ENCODE measurements around the gene ESRRG. TPM values are rescaled to one million over a fixed set of nuclear protein-coding genes. Genes with fewer than 3 reads are reported as not detected.
A peak's percentile ranks its signal among the peaks of the same experiment; 100 is the strongest.

The ESRRG gene
- total and polyA plus RNA-seq, 2 experiments from 2014 or later, result not detected

DNA sequence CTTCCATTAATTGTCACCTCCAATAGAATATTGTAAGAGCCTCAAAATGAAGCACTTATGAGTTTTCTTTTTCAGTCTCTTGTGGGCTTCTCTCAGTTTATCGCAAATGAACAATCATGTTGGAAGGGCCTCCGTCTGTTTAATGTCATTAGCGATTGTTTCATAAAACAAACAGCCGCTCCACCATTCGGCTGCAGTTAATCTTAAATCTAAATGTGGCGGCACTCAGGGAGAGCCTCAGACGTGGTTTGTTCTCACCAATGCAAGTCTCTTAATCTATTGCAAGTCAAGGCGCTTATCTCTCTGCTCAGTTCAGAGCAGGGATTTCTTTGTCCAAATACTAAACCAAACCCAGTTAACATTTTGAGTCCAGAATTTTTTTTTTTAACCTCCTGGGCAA lies 34.9 kb upstream of the ESRRG start:
- no peak overlapping the region for H3K4me2 ChIP-seq (ENCODE audit: unreplicated experiment)
- H4K20me1 ChIP-seq (ENCODE audit: insufficient read depth), result no peaks in the 10 kb centered on the region
- no peaks in the 10 kb centered on the region for H3K27me3 ChIP-seq (replicated peaks; ENCODE audit: insufficient read depth)
- no peaks in the 10 kb centered on the region for H3K9me2 ChIP-seq (ENCODE audit: insufficient read depth)
- H3F3A ChIP-seq (ENCODE audit: insufficient read depth), result no peaks in the 10 kb centered on the region
- H3K9me3 ChIP-seq (ENCODE audit: low read depth), result no peaks in the 10 kb centered on the region
- DNase-seq, result no peak
- no peaks in the 10 kb centered on the region for H3K79me2 ChIP-seq (ENCODE audit: insufficient read depth)
- no peak overlapping the region for H3K27ac ChIP-seq
- TF ChIP-seq EZH2 (IDR thresholded peaks at IDR 0.05; ENCODE audit: insufficient read depth, poor library complexity, severe bottlenecking) (no peak), EZH2phosphoT487 (IDR thresholded peaks at IDR 0.05; ENCODE audit: insufficient read depth, low read depth) (no peak)
- H3K9ac ChIP-seq, result no peak overlapping the region
- no peak overlapping the region for H3K4me3 ChIP-seq
- WGBS, 2 experiments (ENCODE audit: low coverage in 1 of 2, low lambda C conversion rate in 2 of 2, missing lambda C conversion rate in 2 of 2), result 51 to 53% methylated on average over 8 of the region's 8 CpGs
- in situ Hi-C loops (cut with MboI), result no loop called here
- no peaks in the 10 kb centered on the region for H3K4me1 ChIP-seq (ENCODE audit: insufficient read depth)
- H2AFZ ChIP-seq, result no peak overlapping the region
- no peaks in the 10 kb centered on the region for H3K36me3 ChIP-seq (ENCODE audit: low read depth)

DNA sequence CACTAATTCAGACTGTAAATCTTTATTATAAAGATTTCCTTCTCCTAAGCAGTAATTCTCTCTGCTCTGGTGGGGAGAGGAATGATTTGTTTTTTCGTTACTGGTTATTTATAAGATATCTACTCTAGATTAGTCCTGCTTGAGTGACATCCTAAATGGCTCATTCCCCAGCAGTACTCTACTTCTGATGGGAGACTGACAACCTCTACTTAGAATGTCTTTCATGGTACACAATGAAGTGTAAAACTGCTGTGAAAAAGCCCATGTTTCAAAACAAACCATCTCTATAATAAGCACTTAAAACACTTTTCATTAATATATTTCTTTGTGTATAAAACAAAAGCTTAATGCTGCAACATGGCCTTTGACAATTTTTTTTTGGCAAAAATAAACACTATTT lies 33.9 kb upstream of the ESRRG start:
- no peaks in the 10 kb centered on the region for H3F3A ChIP-seq (ENCODE audit: insufficient read depth)
- H3K9me2 ChIP-seq (ENCODE audit: insufficient read depth), result no peaks in the 10 kb centered on the region
- WGBS, 2 experiments (ENCODE audit: low coverage in 1 of 2, low lambda C conversion rate in 2 of 2, missing lambda C conversion rate in 2 of 2), result 31 to 33% methylated on average over 1 of the region's 1 CpG
- no peak for DNase-seq
- no peak for TF ChIP-seq EZH2phosphoT487 (IDR thresholded peaks at IDR 0.05; ENCODE audit: insufficient read depth, low read depth)
- no peak for TF ChIP-seq EZH2 (IDR thresholded peaks at IDR 0.05; ENCODE audit: insufficient read depth, poor library complexity, severe bottlenecking)
- H3K27ac ChIP-seq, result no peak overlapping the region
- in situ Hi-C loops (cut with MboI), result no loop called here
- no peaks in the 10 kb centered on the region for H4K20me1 ChIP-seq (ENCODE audit: insufficient read depth)
- no peak overlapping the region for H3K9ac ChIP-seq
- no peak overlapping the region for H3K4me3 ChIP-seq
- H3K27me3 ChIP-seq (replicated peaks; ENCODE audit: insufficient read depth), result no peaks in the 10 kb centered on the region
- no peaks in the 10 kb centered on the region for H3K9me3 ChIP-seq (ENCODE audit: low read depth)
- H3K36me3 ChIP-seq (ENCODE audit: low read depth), result no peaks in the 10 kb centered on the region
- H2AFZ ChIP-seq, result no peak overlapping the region
- no peaks in the 10 kb centered on the region for H3K4me1 ChIP-seq (ENCODE audit: insufficient read depth)
- no peaks in the 10 kb centered on the region for H3K79me2 ChIP-seq (ENCODE audit: insufficient read depth)
- no peak overlapping the region for H3K4me2 ChIP-seq (ENCODE audit: unreplicated experiment)

DNA sequence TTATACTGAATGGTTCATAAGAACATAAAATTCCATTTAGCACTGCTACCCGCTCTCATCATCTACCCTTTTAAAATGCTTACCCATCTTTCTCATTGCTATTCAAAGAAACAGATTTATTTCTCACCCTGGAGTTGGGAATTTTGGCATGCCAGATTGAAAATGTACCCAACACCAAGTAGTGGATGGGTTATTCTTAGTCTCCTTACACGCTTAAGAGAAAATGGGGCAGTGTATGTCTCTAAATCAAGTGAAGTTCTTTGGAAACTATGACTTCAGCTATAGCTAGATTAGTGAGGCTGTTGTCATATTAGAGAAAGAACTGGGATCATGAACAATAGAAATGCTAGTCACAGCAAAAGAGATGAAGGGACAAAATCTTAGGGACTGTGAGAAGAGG lies 27.7 kb upstream of the ESRRG start:
- no peaks in the 10 kb centered on the region for H3K4me1 ChIP-seq (ENCODE audit: insufficient read depth)

DNA sequence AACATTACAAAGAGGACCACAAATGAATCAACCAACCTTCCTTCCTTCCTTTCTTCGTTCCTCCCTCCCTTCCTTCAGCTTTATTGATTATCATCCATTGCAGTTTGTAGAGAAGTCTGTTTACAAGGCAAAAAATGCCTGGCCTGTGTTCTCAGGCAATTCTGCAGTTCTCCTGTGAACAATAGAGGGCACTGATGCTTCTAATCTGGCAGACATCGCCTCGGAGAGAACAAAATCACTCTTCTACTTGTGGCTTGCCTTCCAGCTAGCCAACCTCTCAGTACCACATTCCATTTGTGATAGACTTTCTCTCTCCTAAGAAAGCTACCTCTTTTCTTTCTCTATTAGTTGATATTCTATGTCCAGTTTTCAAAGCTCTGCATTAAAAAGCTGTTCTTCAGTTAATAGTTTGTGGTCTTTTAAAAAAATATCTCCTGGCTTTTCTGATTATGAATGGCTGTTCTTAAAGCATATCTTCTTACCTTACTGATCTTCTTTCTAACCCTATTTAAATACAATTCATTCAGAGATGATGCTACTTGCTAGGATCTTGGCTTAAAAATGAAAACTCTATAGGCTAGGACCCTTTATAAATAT lies 26.9 kb upstream of the ESRRG start:
- no peaks in the 10 kb centered on the region for H3K9me3 ChIP-seq (ENCODE audit: low read depth)
- no peak overlapping the region for H3K4me2 ChIP-seq (ENCODE audit: unreplicated experiment)
- no peaks in the 10 kb centered on the region for H3F3A ChIP-seq (ENCODE audit: insufficient read depth)
- H3K27me3 ChIP-seq (replicated peaks; ENCODE audit: insufficient read depth), result 0 out of 2 replicates have a peak, but pooled peaks cover 5% of the 10 kb centered on the region
- no peaks in the 10 kb centered on the region for H3K79me2 ChIP-seq (ENCODE audit: insufficient read depth)
- no peaks in the 10 kb centered on the region for H3K4me1 ChIP-seq (ENCODE audit: insufficient read depth)
- no peak overlapping the region for H3K4me3 ChIP-seq
- in situ Hi-C loops (cut with MboI), result no loop called here
- H3K9ac ChIP-seq, result no peak overlapping the region
- DNase-seq, result peak; percentile 67
- no peaks in the 10 kb centered on the region for H4K20me1 ChIP-seq (ENCODE audit: insufficient read depth)
- WGBS, 2 experiments (ENCODE audit: low coverage in 1 of 2, low lambda C conversion rate in 2 of 2, missing lambda C conversion rate in 2 of 2), result 0 to 4% methylated on average over 3 of the region's 3 CpGs
- no peak overlapping the region for H2AFZ ChIP-seq
- no peaks in the 10 kb centered on the region for H3K36me3 ChIP-seq (ENCODE audit: low read depth)
- H3K9me2 ChIP-seq (ENCODE audit: insufficient read depth), result no peaks in the 10 kb centered on the region
- no peak overlapping the region for H3K27ac ChIP-seq
- TF ChIP-seq EZH2 (IDR thresholded peaks at IDR 0.05; ENCODE audit: insufficient read depth, poor library complexity, severe bottlenecking) (no peak), EZH2phosphoT487 (IDR thresholded peaks at IDR 0.05; ENCODE audit: insufficient read depth, low read depth) (no peak)

More for the DNA sequence above, 27.7 kb upstream of the ESRRG start:
- H3K4me2 ChIP-seq (ENCODE audit: unreplicated experiment), result no peak overlapping the region
- no peaks in the 10 kb centered on the region for H3K36me3 ChIP-seq (ENCODE audit: low read depth)
- H3K9me2 ChIP-seq (ENCODE audit: insufficient read depth), result no peaks in the 10 kb centered on the region
- 44 to 54% methylated on average over 2 of the region's 2 CpGs for WGBS, 2 experiments (ENCODE audit: low coverage in 1 of 2, low lambda C conversion rate in 2 of 2, missing lambda C conversion rate in 2 of 2)
- H3K79me2 ChIP-seq (ENCODE audit: insufficient read depth), result no peaks in the 10 kb centered on the region
- H3K27me3 ChIP-seq (replicated peaks; ENCODE audit: insufficient read depth), result 0 out of 2 replicates have a peak, but pooled peaks cover 5% of the 10 kb centered on the region
- TF ChIP-seq EZH2phosphoT487 (IDR thresholded peaks at IDR 0.05; ENCODE audit: insufficient read depth, low read depth), result no peak
- no peak for TF ChIP-seq EZH2 (IDR thresholded peaks at IDR 0.05; ENCODE audit: insufficient read depth, poor library complexity, severe bottlenecking)
- H3F3A ChIP-seq (ENCODE audit: insufficient read depth), result no peaks in the 10 kb centered on the region
- no peak overlapping the region for H2AFZ ChIP-seq
- DNase-seq, result no peak
- no peak overlapping the region for H3K27ac ChIP-seq
- H3K4me3 ChIP-seq, result no peak overlapping the region
- H4K20me1 ChIP-seq (ENCODE audit: insufficient read depth), result no peaks in the 10 kb centered on the region
- in situ Hi-C loops (cut with MboI), result no loop called here
- H3K9me3 ChIP-seq (ENCODE audit: low read depth), result no peaks in the 10 kb centered on the region
- no peak overlapping the region for H3K9ac ChIP-seq

Measured in GM23248 (cell line).